IgD-negative memory B cell (primary cell): ENCODE results near the gene OR51G1. TPM values are rescaled to one million over a fixed set of nuclear protein-coding genes. Genes with fewer than 3 reads are reported as not detected.
"Not testable (repeated sequence)": the region's sequence is repeated elsewhere in the genome, so short reads cannot be mapped to it uniquely, and the experiment has no call there.

Experiments used
- H3K27ac Mint-ChIP-seq, 3 donors: one replicate each; pipeline ENCODE4 v1.8.0; 2020 to 2022; ENCODE audit warnings: mild to moderate bottlenecking in 3 of 3, mixed read lengths in 3 of 3, moderate library complexity in 1 of 3
- H3K27me3 Mint-ChIP-seq: one replicate; pipeline ENCODE4 v1.8.0; 2021; ENCODE audit warnings: mixed read lengths
- H3K36me3 Mint-ChIP-seq: one replicate; pipeline ENCODE4 v1.8.0; 2020; ENCODE audit warnings: mild to moderate bottlenecking, mixed read lengths
- H3K4me1 Mint-ChIP-seq, 3 donors: one replicate each; pipeline ENCODE4 v1.8.0; 2020 to 2022; ENCODE audit warnings: mixed read lengths in 3 of 3, mild to moderate bottlenecking in 1 of 3
- H3K4me3 Mint-ChIP-seq, 4 donors: one replicate each; pipeline ENCODE4 v1.8.0; 2020 to 2022; ENCODE audit warnings: mild to moderate bottlenecking in 4 of 4, mixed read lengths in 4 of 4, moderate library complexity in 3 of 4
- H3K9me3 Mint-ChIP-seq, 3 donors: one replicate each; pipeline ENCODE4 v1.8.0; 2020 to 2021; ENCODE audit warnings: mixed read lengths in 3 of 3, mild to moderate bottlenecking in 1 of 3
- polyA plus RNA-seq: library from polyadenylated mRNA; unstranded; fragments of 300-500 nt; fragmentation: Illumina TruSeq; gene quantifications from one replicate; pipeline ENCODE4 v1.2.3, GENCODE V29; 2021

OR51G1 gene, protein sequence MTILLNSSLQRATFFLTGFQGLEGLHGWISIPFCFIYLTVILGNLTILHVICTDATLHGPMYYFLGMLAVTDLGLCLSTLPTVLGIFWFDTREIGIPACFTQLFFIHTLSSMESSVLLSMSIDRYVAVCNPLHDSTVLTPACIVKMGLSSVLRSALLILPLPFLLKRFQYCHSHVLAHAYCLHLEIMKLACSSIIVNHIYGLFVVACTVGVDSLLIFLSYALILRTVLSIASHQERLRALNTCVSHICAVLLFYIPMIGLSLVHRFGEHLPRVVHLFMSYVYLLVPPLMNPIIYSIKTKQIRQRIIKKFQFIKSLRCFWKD
- not detected for polyA plus RNA-seq

- no peaks in the 10 kb centered on the region for H3K36me3 Mint-ChIP-seq
Observed at GRCh38 chr11:4924239-4924638, at the start of gene OR51G1. TSS of gene OR51G1 (minus strand) at chr11:4924339. CDS start at chr11:4924339, 0 bp downstream.

GRCh38 chr11:4962816-4963215, 38.7 kb upstream of the OR51G1 start:
- H3K27ac Mint-ChIP-seq = no peak overlapping the region
- no peaks in the 10 kb centered on the region for H3K36me3 Mint-ChIP-seq
- peaks cover 0 to 5% (median 2%) of the 10 kb centered on the region in 3 donors for H3K9me3 Mint-ChIP-seq
- H3K4me1 Mint-ChIP-seq = no peaks in the 10 kb centered on the region
- no peak overlapping the region for H3K4me3 Mint-ChIP-seq
- no peaks in the 10 kb centered on the region for H3K27me3 Mint-ChIP-seq

More at GRCh38 chr11:4924239-4924638, at the start of gene OR51G1:
- no peaks in the 10 kb centered on the region for H3K4me1 Mint-ChIP-seq
- H3K9me3 Mint-ChIP-seq = peaks cover 0 to 3% (median 0%) of the 10 kb centered on the region in 3 donors
- no peak within 1 kb of the TSS for H3K4me3 Mint-ChIP-seq
- H3K27ac Mint-ChIP-seq = no peak within 1 kb of the TSS
- no peaks in the 10 kb centered on the region for H3K27me3 Mint-ChIP-seq

DNA sequence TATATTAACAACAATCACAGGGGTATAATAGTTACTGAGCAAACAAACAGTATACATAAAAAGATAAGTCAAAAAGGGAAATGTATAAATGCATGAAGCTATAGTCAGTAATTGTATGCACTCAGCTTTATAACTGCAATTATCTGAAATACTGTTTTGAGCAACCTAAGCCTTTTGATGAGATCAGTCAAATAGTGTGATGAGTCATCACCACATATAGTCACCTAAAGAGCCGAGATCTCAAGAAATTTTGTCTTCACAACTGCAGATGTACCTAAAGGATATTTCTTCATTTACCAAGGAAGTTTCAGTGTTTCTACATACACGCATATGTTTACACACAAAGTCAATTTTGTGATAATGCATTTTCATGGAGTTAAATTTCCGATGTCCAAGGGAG, 36.7 kb upstream of the OR51G1 start:
- H3K27me3 Mint-ChIP-seq = no peaks in the 10 kb centered on the region
- H3K9me3 Mint-ChIP-seq = peaks cover 0 to 5% (median 2%) of the 10 kb centered on the region in 3 donors
- no peak overlapping the region for H3K4me3 Mint-ChIP-seq
- no peaks in the 10 kb centered on the region for H3K36me3 Mint-ChIP-seq
- H3K27ac Mint-ChIP-seq = no peak overlapping the region
- H3K4me1 Mint-ChIP-seq = no peaks in the 10 kb centered on the region

DNA sequence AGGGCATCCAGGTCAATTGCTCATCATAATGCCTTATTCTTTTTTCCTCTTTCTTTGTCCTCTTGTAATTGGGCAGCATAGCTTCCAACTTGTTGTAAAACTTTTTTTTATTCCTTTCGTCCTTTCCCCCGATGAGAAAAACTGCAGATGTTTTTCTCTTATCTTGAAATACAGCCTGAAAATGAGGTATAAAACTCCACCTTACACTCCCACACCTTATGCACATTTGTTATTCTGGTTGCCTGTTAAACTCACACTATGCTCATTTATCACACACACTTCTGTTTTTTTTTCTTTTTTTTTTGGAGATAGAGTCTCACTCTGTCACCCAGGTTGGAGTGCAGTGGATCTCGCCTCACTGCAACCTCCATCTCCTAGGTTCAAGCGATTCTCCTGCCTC, 33.3 kb upstream of the OR51G1 start:
- no peak overlapping the region for H3K4me3 Mint-ChIP-seq
- no peaks in the 10 kb centered on the region for H3K4me1 Mint-ChIP-seq
- peaks cover 0 to 1% (median 0%) of the 10 kb centered on the region in 3 donors for H3K9me3 Mint-ChIP-seq
- H3K27ac Mint-ChIP-seq = no peak overlapping the region
- H3K36me3 Mint-ChIP-seq = no peaks in the 10 kb centered on the region
- no peaks in the 10 kb centered on the region for H3K27me3 Mint-ChIP-seq

DNA sequence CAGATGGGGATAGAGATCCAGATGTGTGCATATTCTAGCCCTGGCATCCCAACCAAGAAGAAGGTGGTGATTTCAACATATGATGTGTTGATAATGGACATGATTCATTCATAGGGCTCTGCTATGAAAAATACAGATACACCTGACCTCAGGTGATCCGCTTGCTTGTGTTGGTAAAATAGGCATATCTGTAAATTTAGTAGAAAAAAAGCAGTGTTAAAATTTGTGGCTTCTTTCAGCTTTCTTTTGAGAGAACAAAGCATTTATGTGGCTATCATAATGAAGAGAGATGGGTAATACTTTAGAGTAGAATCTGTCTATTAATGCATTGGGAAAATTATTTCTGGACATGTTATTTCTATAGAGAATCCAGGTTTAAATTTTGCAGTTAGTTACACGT, 31.5 kb upstream of the OR51G1 start, which contains the start of gene OR51A2:
TSS of gene OR51A2 (minus strand) at position 101 of the 400 bp plus-strand sequence. CDS start at position 101, 0 bp downstream.
- H3K36me3 Mint-ChIP-seq, H3K27ac Mint-ChIP-seq, H3K27me3 Mint-ChIP-seq, H3K9me3 Mint-ChIP-seq, H3K4me1 Mint-ChIP-seq, H3K4me3 Mint-ChIP-seq: not testable (repeated sequence)

- Mint-ChIP-seq H3K27ac (no peak within 1 kb of the TSS), H3K27me3 (no peaks in the 10 kb centered on the region), H3K36me3 (no peaks in the 10 kb centered on the region), H3K4me1 (no peaks in the 10 kb centered on the region), H3K4me3 (no peak within 1 kb of the TSS), H3K9me3 (peaks cover 0 to 1% (median 0%) of the 10 kb centered on the region in 3 donors)
Observed at GRCh38 chr11:4947505-4947904, 23.4 kb upstream of the OR51G1 start, which contains the start of gene OR51A4. TSS of gene OR51A4 (minus strand) at chr11:4947605. CDS start at chr11:4947100, 505 bp downstream.

DNA sequence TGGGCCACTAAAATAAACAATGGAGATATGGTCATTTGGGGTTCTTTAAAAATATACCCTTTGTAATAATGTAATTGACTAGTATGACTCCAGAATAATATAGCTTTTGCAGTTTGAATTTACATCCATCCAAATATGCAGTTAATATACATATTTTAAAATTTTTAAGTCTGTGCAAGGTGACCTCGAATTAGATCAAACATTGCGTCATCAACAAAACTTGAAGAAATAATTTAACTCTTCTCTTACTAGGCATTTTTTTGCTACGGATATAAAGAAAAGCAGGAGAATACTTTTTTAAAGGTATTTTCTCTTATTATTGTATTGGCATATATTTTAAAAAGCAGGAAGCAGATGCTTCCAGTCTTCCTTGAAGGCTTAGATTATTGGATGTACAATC, 12.6 kb upstream of the OR51G1 start:
- no peaks in the 10 kb centered on the region for H3K27me3 Mint-ChIP-seq
- H3K27ac Mint-ChIP-seq = no peak overlapping the region
- H3K9me3 Mint-ChIP-seq = peaks cover 0 to 4% (median 0%) of the 10 kb centered on the region in 3 donors
- no peaks in the 10 kb centered on the region for H3K4me1 Mint-ChIP-seq
- H3K36me3 Mint-ChIP-seq = no peaks in the 10 kb centered on the region
- H3K4me3 Mint-ChIP-seq = no peak overlapping the region

GRCh38 chr11:4932751-4933150, 8.6 kb upstream of the OR51G1 start:
- H3K4me1 Mint-ChIP-seq = no peaks in the 10 kb centered on the region
- no peak overlapping the region for H3K27ac Mint-ChIP-seq
- no peak overlapping the region for H3K4me3 Mint-ChIP-seq
- no peaks in the 10 kb centered on the region for H3K36me3 Mint-ChIP-seq
- peaks cover 0 to 4% (median 0%) of the 10 kb centered on the region in 3 donors for H3K9me3 Mint-ChIP-seq
- no peaks in the 10 kb centered on the region for H3K27me3 Mint-ChIP-seq

GRCh38 chr11:4926608-4927007, 2.5 kb upstream of the OR51G1 start:
- H3K4me1 Mint-ChIP-seq = no peaks in the 10 kb centered on the region
- H3K36me3 Mint-ChIP-seq = no peaks in the 10 kb centered on the region
- H3K9me3 Mint-ChIP-seq = peaks cover 0 to 3% (median 0%) of the 10 kb centered on the region in 3 donors
- H3K4me3 Mint-ChIP-seq = no peak overlapping the region
- H3K27me3 Mint-ChIP-seq = no peaks in the 10 kb centered on the region
- no peak overlapping the region for H3K27ac Mint-ChIP-seq

- Mint-ChIP-seq H3K4me3 (no peak overlapping the region), H3K4me1 (no peaks in the 10 kb centered on the region), H3K27ac (no peak overlapping the region), H3K27me3 (no peaks in the 10 kb centered on the region), H3K9me3 (peaks cover 0 to 3% (median 0%) of the 10 kb centered on the region in 3 donors), H3K36me3 (no peaks in the 10 kb centered on the region)
Observed at GRCh38 chr11:4922304-4922703, 1.8 kb downstream of the OR51G1 start.

- H3K9me3 Mint-ChIP-seq = peaks cover 0 to 3% (median 0%) of the 10 kb centered on the region in 3 donors
- no peaks in the 10 kb centered on the region for H3K36me3 Mint-ChIP-seq
- H3K4me1 Mint-ChIP-seq = no peaks in the 10 kb centered on the region
- H3K4me3 Mint-ChIP-seq = no peak overlapping the region
- H3K27ac Mint-ChIP-seq = no peak overlapping the region
- H3K27me3 Mint-ChIP-seq = no peaks in the 10 kb centered on the region
Observed at GRCh38 chr11:4921796-4922195, 2.3 kb downstream of the OR51G1 start.

DNA sequence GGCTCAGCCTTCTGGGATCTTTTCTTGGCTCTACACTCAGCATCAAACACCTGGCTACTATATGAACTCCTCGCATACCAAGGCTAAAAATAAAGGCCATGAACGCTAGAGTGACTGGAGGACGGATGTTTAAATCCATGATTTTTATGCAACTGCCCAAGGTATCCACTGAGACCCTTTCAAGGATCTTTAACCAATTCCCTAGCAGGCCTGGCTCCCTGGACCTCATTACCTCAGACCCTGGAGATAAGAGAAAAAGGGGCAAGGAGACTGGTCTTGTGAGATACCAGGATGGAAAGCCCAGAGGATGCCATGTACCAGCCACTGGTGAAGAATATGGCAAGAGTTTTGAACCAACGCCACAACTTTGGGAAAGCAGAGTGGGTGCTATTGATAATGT, 4.9 kb downstream of the OR51G1 start, which contains the start of gene OR51G2:
TSS of gene OR51G2 (minus strand) at position 101 of the 400 bp plus-strand sequence. CDS start 3,687 bp downstream, outside the sequence.
- Mint-ChIP-seq H3K27me3 (no peaks in the 10 kb centered on the region), H3K4me3 (no peak within 1 kb of the TSS), H3K9me3 (no peaks in the 10 kb centered on the region), H3K4me1 (no peaks in the 10 kb centered on the region), H3K27ac (peak within 1 kb of the TSS in 1 of 3 donors; percentile 83), H3K36me3 (no peaks in the 10 kb centered on the region)

GRCh38 chr11:4916581-4916980, 7.6 kb downstream of the OR51G1 start:
- Mint-ChIP-seq H3K27ac (no peak overlapping the region), H3K36me3 (no peaks in the 10 kb centered on the region), H3K9me3 (no peaks in the 10 kb centered on the region), H3K4me1 (no peaks in the 10 kb centered on the region), H3K4me3 (no peak overlapping the region), H3K27me3 (no peaks in the 10 kb centered on the region)

GRCh38 chr11:4903484-4903883, 20.7 kb downstream of the OR51G1 start, which contains the start of gene OR51A7:
TSS of gene OR51A7 (plus strand) at chr11:4903783. CDS start at chr11:4907370, 3,587 bp downstream.
- peaks cover 4 to 6% (median 4%) of the 10 kb centered on the region in 3 donors for H3K4me1 Mint-ChIP-seq
- peaks cover 0 to 4% (median 0%) of the 10 kb centered on the region in 3 donors for H3K9me3 Mint-ChIP-seq
- no peaks in the 10 kb centered on the region for H3K27me3 Mint-ChIP-seq
- H3K27ac Mint-ChIP-seq = no peak within 1 kb of the TSS
- no peak within 1 kb of the TSS for H3K4me3 Mint-ChIP-seq
- no peaks in the 10 kb centered on the region for H3K36me3 Mint-ChIP-seq

DNA sequence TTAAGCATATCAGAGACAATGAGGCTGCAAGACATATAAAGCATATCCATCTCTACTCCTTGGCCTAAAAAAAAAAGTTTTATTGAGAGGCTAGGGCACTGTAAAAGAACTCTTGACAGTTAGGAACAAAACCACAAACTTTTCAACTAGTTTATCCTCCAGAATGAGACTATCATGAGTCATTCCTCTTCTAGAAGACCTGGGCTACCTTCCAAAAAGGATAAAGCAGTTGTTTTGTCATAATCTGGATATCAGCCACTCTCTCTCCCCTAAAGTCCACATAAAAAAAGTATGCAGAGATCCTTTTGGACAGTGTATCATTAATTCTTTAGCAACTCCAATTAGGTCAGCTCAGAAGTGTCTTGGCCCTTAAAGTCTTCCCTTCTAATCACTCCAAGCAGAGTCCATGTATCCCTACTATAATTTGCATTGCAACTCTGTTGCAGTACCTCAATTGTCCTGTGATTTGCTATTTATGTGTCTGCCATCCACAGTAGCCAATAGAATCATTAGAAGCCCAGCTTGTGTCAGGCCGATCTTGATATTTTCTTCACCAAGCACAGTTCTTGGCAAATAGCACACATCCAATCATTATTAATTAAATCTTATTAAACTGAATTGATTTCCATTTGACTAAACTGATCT, 32.0 kb downstream of the OR51G1 start:
- Mint-ChIP-seq H3K36me3 (peaks cover 2% of the 10 kb centered on the region), H3K27me3 (no peaks in the 10 kb centered on the region), H3K27ac (no peak overlapping the region), H3K9me3 (no peaks in the 10 kb centered on the region), H3K4me3 (no peak overlapping the region), H3K4me1 (no peaks in the 10 kb centered on the region)
